SK-N-SH (cell line): Measurements from ENCODE around the gene PCBD1. TPM values are rescaled to one million over a fixed set of nuclear protein-coding genes. Genes with fewer than 3 reads are reported as not detected.
A peak's percentile ranks its signal among the peaks of the same experiment; 100 is the strongest.
"Not testable (repeated sequence)": the region's sequence is repeated elsewhere in the genome, so short reads cannot be mapped to it uniquely, and the experiment has no call there.

Experiments used
- CTCF ChIA-PET: fragments of 300-600, 350-600 bp; formaldehyde crosslinking; extraction: SDS; loops from one replicate; lab custom pipeline; 2021; lab: Yijun Ruan, JAX
- POLR2A ChIA-PET: fragments of 350-600 bp; sonication (Branson Sonifier 250); formaldehyde crosslinking; extraction: SDS; loops from one replicate; lab custom pipeline; 2020; ENCODE audit warnings: antibody characterized with exemption, inconsistent platforms; lab: Yijun Ruan, JAX
- DNase-seq: peaks from one replicate; pipeline ENCODE4 v3.0.0; 2012
- H2AFZ ChIP-seq: fragments of 200-600 bp; sonication (generic); 2 replicates; pipeline ENCODE4 v1.8.1; 2016; ENCODE audit warnings: antibody characterized with exemption, mild to moderate bottlenecking, low read depth
- H3F3A ChIP-seq: fragments of 200-600 bp; sonication (generic); replicated peaks from 2 replicates; pipeline ENCODE3; 2016; ENCODE audit warnings: antibody characterized with exemption, mild to moderate bottlenecking; ENCODE audit not compliant: insufficient read depth
- H3K27ac ChIP-seq, 2 experiments: fragments of 200-500 bp in 1 of 2; fragments of 200-600 bp in 1 of 2; sonication (Bioruptor generic) in 1 of 2; sonication (generic), shearing (Covaris generic) in 1 of 2; 2 replicates each; pipeline versions ENCODE4 v1.5.1 to v1.6.1; 2014 to 2016; ENCODE audit warnings: low read depth in 2 of 2, inconsistent platforms in 1 of 2, low read length in 1 of 2, mild to moderate bottlenecking in 1 of 2, mixed read lengths in 1 of 2
- H3K27me3 ChIP-seq: fragments of 200-600 bp; sonication (generic), shearing (Covaris generic); 2 replicates; pipeline ENCODE4 v1.6.1; 2016; ENCODE audit warnings: mixed run types; ENCODE audit not compliant: insufficient read depth
- H3K36me3 ChIP-seq, 2 experiments: fragments of 200-500 bp in 1 of 2; fragments of 200-600 bp in 1 of 2; sonication (Bioruptor generic) in 1 of 2; sonication (generic) in 1 of 2; replicated peaks in 1 of 2; 2 replicates each; pipeline versions ENCODE3 to v1.5.1; 2014 to 2016; ENCODE audit warnings: low read length in 1 of 2, mild to moderate bottlenecking in 1 of 2; ENCODE audit not compliant: insufficient read depth in 2 of 2, control insufficient read depth in 1 of 2
- H3K4me1 ChIP-seq, 2 experiments: fragments of 200-500 bp in 1 of 2; fragments of 200-600 bp in 1 of 2; sonication (Bioruptor generic) in 1 of 2; sonication (generic), shearing (Covaris generic) in 1 of 2; 2 replicates each; pipeline versions ENCODE4 v1.5.1 to v1.6.1; 2014 to 2016; ENCODE audit warnings: low read depth in 1 of 2, low read length in 1 of 2, mixed run types in 1 of 2; ENCODE audit not compliant: insufficient read depth in 2 of 2, control insufficient read depth in 1 of 2
- H3K4me2 ChIP-seq: fragments of 200-600 bp; sonication (generic), shearing (Covaris generic); 2 replicates; pipeline ENCODE4 v1.6.1; 2017; ENCODE audit warnings: mixed run types
- H3K4me3 ChIP-seq, 2 experiments: fragments of 200-500 bp in 1 of 2; fragments of 200-600 bp in 1 of 2; sonication (Bioruptor generic) in 1 of 2; sonication (generic), shearing (Covaris generic) in 1 of 2; 2 replicates each; pipeline versions ENCODE4 v1.5.1 to v1.8.1; 2014 to 2016; ENCODE audit warnings: low read depth in 2 of 2, inconsistent platforms in 1 of 2, low read length in 1 of 2, mild to moderate bottlenecking in 1 of 2, mixed read lengths in 1 of 2, moderate library complexity in 1 of 2
- H3K79me2 ChIP-seq: fragments of 200-600 bp; sonication (generic); 2 replicates; pipeline ENCODE4 v1.8.1; 2017; ENCODE audit warnings: mild to moderate bottlenecking; ENCODE audit not compliant: insufficient read depth
- H3K9ac ChIP-seq: fragments of 200-600 bp; sonication (generic); 2 replicates; pipeline ENCODE4 v1.6.1; 2017; ENCODE audit warnings: mixed run types
- H3K9me2 ChIP-seq: fragments of 200-600 bp; sonication (generic); 2 replicates; pipeline ENCODE4 v1.6.1; 2017; ENCODE audit warnings: mixed run types
- H3K9me3 ChIP-seq: fragments of 200-600 bp; sonication (generic); 2 replicates; pipeline ENCODE4 v1.6.1; 2017; ENCODE audit warnings: mixed run types, mild to moderate bottlenecking, moderate library complexity
- H4K20me1 ChIP-seq: fragments of 200-600 bp; sonication (generic); 2 replicates; pipeline ENCODE4 v1.6.1; 2017; ENCODE audit warnings: mild to moderate bottlenecking, mixed run types; ENCODE audit not compliant: insufficient read depth
- EP300 ChIP-seq, 2 experiments: IDR thresholded peaks; 2 replicates each; pipeline versions ENCODE4 v1.4.0 to v1.6.1; 2012; ENCODE audit warnings: borderline replicate concordance in 1 of 2, low read depth in 1 of 2, low read length in 1 of 2
- EZH2phosphoT487 ChIP-seq: fragments of 200-600 bp; sonication (generic); IDR thresholded peaks from 2 replicates; pipeline ENCODE4 v1.6.1; 2017; ENCODE audit warnings: low read depth, mixed run types, mild to moderate bottlenecking, antibody characterized with exemption, moderate library complexity, borderline replicate concordance
- FOSL2 ChIP-seq: IDR thresholded peaks from 2 replicates; pipeline ENCODE4 v1.4.0; 2012; ENCODE audit warnings: low read depth, mild to moderate bottlenecking, moderate library complexity, borderline replicate concordance
- FOXM1 ChIP-seq: IDR thresholded peaks from 2 replicates; pipeline ENCODE4 v1.4.0; 2012; ENCODE audit warnings: low read depth, mild to moderate bottlenecking
- JUND ChIP-seq: IDR thresholded peaks from 2 replicates; pipeline ENCODE4 v1.4.0; 2012
- NFIC ChIP-seq: IDR thresholded peaks from 2 replicates; pipeline ENCODE4 v1.4.0; 2012; ENCODE audit warnings: borderline replicate concordance
- POLR2AphosphoS5 ChIP-seq: IDR thresholded peaks from 2 replicates; pipeline ENCODE4 v1.6.1; 2012; ENCODE audit warnings: low read depth, low read length
- RAD21 ChIP-seq: IDR thresholded peaks from 2 replicates; pipeline ENCODE4 v1.6.1; 2012; ENCODE audit warnings: mild to moderate bottlenecking, low read length
- RCOR1 ChIP-seq: fragments of 150-350 bp; IDR thresholded peaks from 2 replicates; pipeline ENCODE4 v1.6.1; 2017; ENCODE audit warnings: antibody characterized with exemption, low read length
- TEAD4 ChIP-seq: IDR thresholded peaks from 2 replicates; pipeline ENCODE4 v1.4.0; 2012; ENCODE audit warnings: mild to moderate bottlenecking, borderline replicate concordance; ENCODE audit not compliant: insufficient read depth
- WGBS: methylation state at CpG from one replicate; pipeline ENCODE4 v1.1.6; 2017; ENCODE audit warnings: low lambda C conversion rate; 5-methylcytosine and 5-hydroxymethylcytosine counted together
- polyA plus RNA-seq, 3 experiments: library from polyadenylated mRNA; depleted of rRNA; stranded (reverse); fragments of >200 nt; gene quantifications; 2 replicates each; pipeline ENCODE4 v1.2.3, GENCODE V29; 2012
- TF ChIP-seq, protein P1 (sequence below): fragments of 200-600 bp; sonication (generic); IDR thresholded peaks from 2 replicates; pipeline ENCODE4 v1.6.1; 2017; ENCODE audit warnings: antibody characterized with exemption, mild to moderate bottlenecking, moderate library complexity
- TF ChIP-seq, protein P2 (sequence below): IDR thresholded peaks from 2 replicates; pipeline ENCODE4 v1.4.0; 2012; ENCODE audit warnings: low read depth, borderline replicate concordance

The PCBD1 gene
- polyA plus RNA-seq, 1 of the 3 experiments (the other 2 are of a cell fraction) = 112 TPM

DNA sequence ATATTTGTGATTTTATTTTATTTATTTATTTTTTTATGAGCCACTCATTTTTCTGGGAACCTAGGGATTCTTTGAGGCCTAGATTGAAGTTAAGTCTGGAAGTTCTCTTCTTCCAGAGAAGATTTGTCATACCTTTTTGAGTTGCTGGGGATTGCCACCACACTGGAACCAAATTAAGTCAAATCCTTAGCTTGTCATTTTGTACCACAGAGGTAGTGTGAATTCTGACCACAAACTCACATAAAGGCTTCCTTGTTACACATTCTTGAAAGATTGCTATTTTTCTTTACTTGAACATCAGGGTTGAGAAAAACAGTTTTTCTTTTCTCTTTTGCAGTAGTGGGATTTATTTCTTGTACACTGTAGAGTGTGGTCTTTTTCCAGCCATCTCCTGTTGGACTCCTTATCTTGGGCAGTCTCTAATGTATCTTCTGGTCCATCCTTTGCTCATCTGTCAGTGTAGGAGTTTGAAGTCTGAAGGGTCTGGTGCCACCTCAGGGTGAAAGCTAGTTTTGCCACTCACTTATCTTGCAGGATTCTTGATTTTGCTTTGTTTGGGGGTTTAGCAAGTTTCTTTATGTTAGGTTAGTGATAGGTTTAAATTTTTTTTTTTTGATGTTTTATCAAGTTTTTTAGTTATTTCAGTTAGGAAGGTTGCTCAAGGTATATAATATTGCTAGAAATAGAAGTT, 24.8 kb downstream of the PCBD1 start:
- Histone ChIP-seq H3K9me3 (no peaks in the 10 kb centered on the region), H3F3A (no peaks in the 10 kb centered on the region), H4K20me1 (no peaks in the 10 kb centered on the region), H3K79me2 (no peaks in the 10 kb centered on the region), H3K27me3 (no peaks in the 10 kb centered on the region), H3K36me3 (peaks cover 47 to 49% of the 10 kb centered on the region in 2 experiments), H3K4me2 (no peak overlapping the region), H3K4me1 (peaks cover 0 to 16% of the 10 kb centered on the region in 2 experiments; a peak in 2 of 4 replicates), H3K4me3 (no peak overlapping the region), H3K27ac (no peak overlapping the region), H3K9ac (no peak overlapping the region), H3K9me2 (no peaks in the 10 kb centered on the region), H2AFZ (no peak overlapping the region)
- DNase-seq = no peak
- ChIA-PET CTCF (interaction anchor here (0.7 to 1.2 kb wide), 3 partner anchors 9 to 17 kb away, joined by 3 to 5 read pairs (median 3); no protein-coding TSS in a partner anchor), POLR2A (no interaction called here)
- TF ChIP-seq, protein P1, sequence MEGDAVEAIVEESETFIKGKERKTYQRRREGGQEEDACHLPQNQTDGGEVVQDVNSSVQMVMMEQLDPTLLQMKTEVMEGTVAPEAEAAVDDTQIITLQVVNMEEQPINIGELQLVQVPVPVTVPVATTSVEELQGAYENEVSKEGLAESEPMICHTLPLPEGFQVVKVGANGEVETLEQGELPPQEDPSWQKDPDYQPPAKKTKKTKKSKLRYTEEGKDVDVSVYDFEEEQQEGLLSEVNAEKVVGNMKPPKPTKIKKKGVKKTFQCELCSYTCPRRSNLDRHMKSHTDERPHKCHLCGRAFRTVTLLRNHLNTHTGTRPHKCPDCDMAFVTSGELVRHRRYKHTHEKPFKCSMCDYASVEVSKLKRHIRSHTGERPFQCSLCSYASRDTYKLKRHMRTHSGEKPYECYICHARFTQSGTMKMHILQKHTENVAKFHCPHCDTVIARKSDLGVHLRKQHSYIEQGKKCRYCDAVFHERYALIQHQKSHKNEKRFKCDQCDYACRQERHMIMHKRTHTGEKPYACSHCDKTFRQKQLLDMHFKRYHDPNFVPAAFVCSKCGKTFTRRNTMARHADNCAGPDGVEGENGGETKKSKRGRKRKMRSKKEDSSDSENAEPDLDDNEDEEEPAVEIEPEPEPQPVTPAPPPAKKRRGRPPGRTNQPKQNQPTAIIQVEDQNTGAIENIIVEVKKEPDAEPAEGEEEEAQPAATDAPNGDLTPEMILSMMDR = peak; percentile 32
- TF ChIP-seq NFIC (no peak), POLR2AphosphoS5 (no peak)

DNA sequence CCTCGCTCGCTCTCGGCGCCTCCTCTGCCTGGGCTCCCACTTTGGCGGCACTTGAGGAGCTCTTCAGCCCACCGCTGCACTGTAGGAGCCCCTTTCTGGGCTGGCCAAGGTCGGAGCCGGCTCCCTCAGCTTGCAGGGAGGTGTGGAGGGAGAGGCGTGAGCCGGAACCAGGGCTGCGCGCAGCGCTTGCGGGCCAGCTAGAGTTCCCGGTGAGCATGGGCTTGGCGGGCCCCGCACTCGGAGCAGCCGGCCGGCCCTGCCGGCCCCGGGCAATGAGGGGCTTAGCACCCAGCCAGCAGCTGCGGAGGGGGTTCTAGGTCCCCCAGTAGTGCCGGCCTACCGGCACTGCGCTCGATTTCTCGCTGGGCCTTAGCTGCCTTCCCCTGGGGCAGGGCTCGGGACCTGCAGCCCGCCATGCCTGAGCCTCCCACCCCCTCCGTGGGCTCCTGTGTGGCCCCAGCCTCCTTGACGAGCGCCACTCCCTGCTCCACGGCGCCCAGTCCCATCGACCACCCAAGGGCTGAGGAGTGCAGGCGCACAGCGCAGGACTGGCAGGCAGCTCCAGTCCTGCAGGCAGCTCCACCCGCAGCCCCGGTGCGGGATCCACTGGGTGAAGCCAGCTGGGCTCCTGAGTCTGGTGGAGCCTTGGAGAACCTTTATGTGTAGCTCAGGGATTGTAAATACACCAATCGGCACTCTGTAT, 26.7 kb downstream of the PCBD1 start:
- DNase-seq, H3K4me3 ChIP-seq, H3K4me2 ChIP-seq, H3K27ac ChIP-seq, H3F3A ChIP-seq, H4K20me1 ChIP-seq, H2AFZ ChIP-seq, POLR2A ChIA-PET, H3K9me2 ChIP-seq, H3K9me3 ChIP-seq, H3K79me2 ChIP-seq, H3K9ac ChIP-seq, H3K27me3 ChIP-seq: not testable (repeated sequence)
- CTCF ChIA-PET = interaction anchor here (0.9 to 1.0 kb wide), 2 partner anchors 8 to 42 kb away, joined by 3 read pairs; no protein-coding TSS in a partner anchor
- Histone ChIP-seq H3K4me1 (peaks cover 0 to 24% of the 10 kb centered on the region in 2 experiments; a peak in 2 of 4 replicates), H3K36me3 (peaks cover 51 to 58% of the 10 kb centered on the region in 2 experiments)
- 95% methylated on average over 15 of the region's 42 CpGs for WGBS

DNA sequence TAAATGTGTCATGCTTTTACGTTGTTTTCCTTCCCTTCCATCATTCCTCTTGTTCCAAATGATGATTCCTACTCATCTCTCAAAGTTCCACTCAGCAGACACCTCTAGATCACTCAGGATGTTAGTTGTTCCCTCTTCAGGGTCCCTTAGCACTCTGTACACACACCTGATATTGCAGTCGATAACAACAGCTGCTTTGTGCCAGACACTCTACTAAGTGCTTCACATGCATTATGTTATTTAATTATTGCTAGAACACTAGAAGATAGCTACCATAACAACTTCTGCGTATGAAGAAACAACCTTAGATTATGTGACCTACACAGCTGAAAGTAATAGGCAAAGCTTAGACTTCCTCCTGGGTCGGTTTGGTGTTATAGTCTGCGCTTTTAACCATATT, 29.6 kb downstream of the PCBD1 start:
- H3K9me3 ChIP-seq = no peaks in the 10 kb centered on the region
- H3K9ac ChIP-seq = no peak overlapping the region
- H2AFZ ChIP-seq = no peak overlapping the region
- H3K36me3 ChIP-seq = peaks cover 55 to 78% of the 10 kb centered on the region in 2 experiments
- no peaks in the 10 kb centered on the region for H4K20me1 ChIP-seq
- no peaks in the 10 kb centered on the region for H3K79me2 ChIP-seq
- no peaks in the 10 kb centered on the region for H3F3A ChIP-seq
- H3K4me1 ChIP-seq = peaks cover 0 to 24% of the 10 kb centered on the region in 2 experiments; a peak in 2 of 4 replicates
- no peak overlapping the region for H3K4me3 ChIP-seq
- no peak overlapping the region for H3K4me2 ChIP-seq
- DNase-seq = peak; percentile 75
- CTCF ChIA-PET = interaction anchor here (0.6 to 1.7 kb wide), 6 partner anchors 11 to 43 kb away, joined by 3 to 8 read pairs (median 3); partner anchors contain the start of gene SGPL1
- POLR2A ChIA-PET = interaction anchor here (1.3 to 1.6 kb wide), 3 partner anchors 20 to 42 kb away, joined by 6 to 7 read pairs (median 6); no protein-coding TSS in a partner anchor
- H3K27ac ChIP-seq = peak overlapping the region in 1 of 2 experiments; percentile 96; a peak in 2 of 4 replicates
- H3K27me3 ChIP-seq = no peaks in the 10 kb centered on the region
- no peaks in the 10 kb centered on the region for H3K9me2 ChIP-seq
- 54% methylated on average over 5 of the region's 5 CpGs for WGBS
- TF ChIP-seq EP300 (IDR thresholded peaks at IDR 0.05; ENCODE audit: borderline replicate concordance in 1 of 2, low read depth in 1 of 2, low read length in 1 of 2) (peak in 1 of 2 experiments; percentile 93; a peak in 2 of 4 replicates), FOSL2 (no peak), POLR2AphosphoS5 (no peak), EZH2phosphoT487 (no peak), NFIC (no peak), RAD21 (peak; percentile 30; the same call in 1 of the 2 replicates), TEAD4 (no peak), RCOR1 (peak; percentile 80), FOXM1 (no peak), JUND (no peak)
- TF ChIP-seq, protein P1 = no peak
- TF ChIP-seq, protein P2, sequence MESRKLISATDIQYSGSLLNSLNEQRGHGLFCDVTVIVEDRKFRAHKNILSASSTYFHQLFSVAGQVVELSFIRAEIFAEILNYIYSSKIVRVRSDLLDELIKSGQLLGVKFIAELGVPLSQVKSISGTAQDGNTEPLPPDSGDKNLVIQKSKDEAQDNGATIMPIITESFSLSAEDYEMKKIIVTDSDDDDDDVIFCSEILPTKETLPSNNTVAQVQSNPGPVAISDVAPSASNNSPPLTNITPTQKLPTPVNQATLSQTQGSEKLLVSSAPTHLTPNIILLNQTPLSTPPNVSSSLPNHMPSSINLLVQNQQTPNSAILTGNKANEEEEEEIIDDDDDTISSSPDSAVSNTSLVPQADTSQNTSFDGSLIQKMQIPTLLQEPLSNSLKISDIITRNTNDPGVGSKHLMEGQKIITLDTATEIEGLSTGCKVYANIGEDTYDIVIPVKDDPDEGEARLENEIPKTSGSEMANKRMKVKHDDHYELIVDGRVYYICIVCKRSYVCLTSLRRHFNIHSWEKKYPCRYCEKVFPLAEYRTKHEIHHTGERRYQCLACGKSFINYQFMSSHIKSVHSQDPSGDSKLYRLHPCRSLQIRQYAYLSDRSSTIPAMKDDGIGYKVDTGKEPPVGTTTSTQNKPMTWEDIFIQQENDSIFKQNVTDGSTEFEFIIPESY = no peak
